Large intestine (tissue), 3 donors: ENCODE data around the gene GID8. TPM values are rescaled to one million over a fixed set of nuclear protein-coding genes. Genes with fewer than 3 reads are reported as not detected.

ENCODE experiments used
- DNase-seq, 2 donors: peaks; one replicate each; pipeline versions ENCODE4 v3.0.0 to v3.0.0-alpha.2; 2013
- H3K27ac ChIP-seq: one replicate; pipeline ENCODE4 v1.5.1; 2013; ENCODE audit warnings: low read length
- H3K27me3 ChIP-seq: 2 replicates; pipeline ENCODE4 v1.6.1; 2013; ENCODE audit warnings: low read length; ENCODE audit not compliant: control insufficient read depth, insufficient read depth
- H3K36me3 ChIP-seq: 2 replicates; pipeline ENCODE4 v1.6.1; 2013; ENCODE audit warnings: low read length; ENCODE audit not compliant: control insufficient read depth, insufficient read depth
- H3K4me1 ChIP-seq: one replicate; pipeline ENCODE4 v1.6.1; 2013; ENCODE audit warnings: low read length; ENCODE audit not compliant: control insufficient read depth, insufficient read depth
- H3K4me3 ChIP-seq: one replicate; pipeline ENCODE4 v1.5.1; 2013; ENCODE audit warnings: low read length
- H3K9me3 ChIP-seq: one replicate; pipeline ENCODE4 v1.6.1; 2013; ENCODE audit warnings: mild to moderate bottlenecking, low read depth, low read length, moderate library complexity; ENCODE audit not compliant: control insufficient read depth
- WGBS: methylation state at CpG from one replicate; pipeline ENCODE4 v1.1.5; 2013; ENCODE audit warnings: low lambda C conversion rate; ENCODE audit not compliant: insufficient coverage; 5-methylcytosine and 5-hydroxymethylcytosine counted together
- polyA plus RNA-seq: library from polyadenylated mRNA; unstranded; fragments of 120-200 nt; gene quantifications from one replicate; pipeline ENCODE4 v1.2.1, GENCODE V29; 2013

The GID8 gene
- polyA plus RNA-seq, 1 donor, result 32.2 TPM

- Histone ChIP-seq H3K4me1 (peaks cover 2% of the 10 kb centered on the region), H3K4me3 (no peak overlapping the region), H3K36me3 (peaks cover 76% of the 10 kb centered on the region), H3K27ac (no peak overlapping the region), H3K9me3 (no peaks in the 10 kb centered on the region), H3K27me3 (no peaks in the 10 kb centered on the region)
- DNase-seq, result no peak
- 100% methylated on average over 2 of the region's 10 CpGs for WGBS
Observed at GRCh38 chr20:62944746-62945145, 6.8 kb downstream of the GID8 start.

GRCh38 chr20:62945771-62946339, 7.9 kb downstream of the GID8 start:
- H3K36me3 ChIP-seq, result peaks cover 84% of the 10 kb centered on the region
- DNase-seq, result no peak
- WGBS, result no CpG with 5 or more reads among the region's 25 CpGs
- H3K9me3 ChIP-seq, result no peaks in the 10 kb centered on the region
- H3K27me3 ChIP-seq, result no peaks in the 10 kb centered on the region
- H3K4me3 ChIP-seq, result no peak overlapping the region
- no peak overlapping the region for H3K27ac ChIP-seq
- no peaks in the 10 kb centered on the region for H3K4me1 ChIP-seq

GRCh38 chr20:62946918-62947317, 9.0 kb downstream of the GID8 start:
- H3K4me1 ChIP-seq, result peaks cover 2% of the 10 kb centered on the region
- no peaks in the 10 kb centered on the region for H3K9me3 ChIP-seq
- H3K4me3 ChIP-seq, result no peak overlapping the region
- 50% methylated on average over 2 of the region's 10 CpGs for WGBS
- DNase-seq, result no peak
- H3K27me3 ChIP-seq, result no peaks in the 10 kb centered on the region
- H3K36me3 ChIP-seq, result peaks cover 84% of the 10 kb centered on the region
- H3K27ac ChIP-seq, result no peak overlapping the region

DNA sequence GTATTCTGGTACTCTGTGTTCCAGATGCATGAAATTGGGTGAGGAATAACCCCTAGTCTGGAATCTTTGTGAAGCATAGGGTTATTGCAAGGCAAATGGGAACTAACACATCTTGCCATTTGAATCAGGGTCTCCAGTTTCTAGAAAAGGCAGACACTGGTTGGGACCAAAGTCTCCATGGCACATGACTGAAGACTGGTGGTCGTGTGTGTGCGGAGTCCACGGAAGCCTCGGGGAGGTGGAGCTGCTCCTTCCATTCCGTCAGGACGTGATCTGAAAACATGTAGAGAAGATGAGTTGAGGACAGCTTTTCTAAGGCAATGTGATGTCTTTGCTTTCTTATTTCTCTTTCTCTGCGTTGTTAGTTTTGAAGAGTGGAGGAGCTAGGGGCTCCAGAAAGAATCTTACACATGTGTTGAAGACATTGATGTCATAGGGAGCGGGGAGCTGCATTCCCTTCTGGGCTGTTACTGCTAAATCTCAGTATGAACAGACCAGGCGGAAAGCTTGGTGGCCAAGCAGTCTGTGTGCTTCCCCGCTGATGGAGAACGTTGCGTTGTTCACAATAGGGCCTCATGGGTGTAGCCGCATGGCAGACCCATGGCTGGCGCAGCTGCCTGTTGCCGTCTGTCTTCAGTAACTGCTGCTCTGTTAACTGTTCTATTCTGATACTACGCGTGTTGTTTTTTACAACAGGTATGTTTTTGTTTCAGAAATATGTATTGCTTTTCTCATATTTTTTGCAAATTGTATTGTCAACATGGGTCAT, 9.8 kb downstream of the GID8 start:
- H3K9me3 ChIP-seq, result no peaks in the 10 kb centered on the region
- H3K4me3 ChIP-seq, result no peak overlapping the region
- no peaks in the 10 kb centered on the region for H3K27me3 ChIP-seq
- H3K4me1 ChIP-seq, result peaks cover 7% of the 10 kb centered on the region
- WGBS, result 100% methylated on average over 1 of the region's 17 CpGs
- peaks cover 78% of the 10 kb centered on the region for H3K36me3 ChIP-seq
- DNase-seq, result no peak
- H3K27ac ChIP-seq, result no peak overlapping the region

DNA sequence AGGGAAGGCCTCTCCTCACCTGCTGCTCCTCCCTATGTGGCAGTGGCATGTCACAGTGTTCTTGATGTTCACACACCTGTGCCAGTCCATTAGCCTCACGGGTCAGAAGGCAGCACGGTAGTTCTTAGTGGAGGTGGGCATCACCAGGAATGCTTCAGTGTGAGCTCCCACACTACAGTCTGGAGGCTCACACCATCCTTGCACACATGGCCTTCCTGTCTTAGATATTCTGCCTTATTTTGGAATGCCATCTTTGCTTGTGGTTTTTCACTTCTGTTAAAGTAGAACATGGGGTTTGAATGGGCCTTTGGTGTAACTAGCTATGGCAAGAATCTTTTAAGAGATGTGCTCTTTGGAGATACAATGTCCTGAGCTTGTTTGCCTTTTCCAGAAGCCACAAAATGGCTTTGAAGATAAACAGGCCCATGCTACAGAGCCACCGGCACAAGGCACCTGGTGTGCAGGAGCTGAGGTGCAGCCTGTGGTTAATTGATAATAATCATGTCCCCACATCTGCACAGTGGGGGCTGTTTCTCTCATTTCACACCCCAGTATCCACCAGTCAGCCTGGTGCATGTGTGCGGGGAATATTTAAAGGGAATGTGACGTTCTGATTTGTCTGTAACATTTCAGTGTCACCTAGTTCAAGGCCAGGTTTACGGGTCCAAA, 11.3 kb downstream of the GID8 start:
- DNase-seq, result no peak

DNA sequence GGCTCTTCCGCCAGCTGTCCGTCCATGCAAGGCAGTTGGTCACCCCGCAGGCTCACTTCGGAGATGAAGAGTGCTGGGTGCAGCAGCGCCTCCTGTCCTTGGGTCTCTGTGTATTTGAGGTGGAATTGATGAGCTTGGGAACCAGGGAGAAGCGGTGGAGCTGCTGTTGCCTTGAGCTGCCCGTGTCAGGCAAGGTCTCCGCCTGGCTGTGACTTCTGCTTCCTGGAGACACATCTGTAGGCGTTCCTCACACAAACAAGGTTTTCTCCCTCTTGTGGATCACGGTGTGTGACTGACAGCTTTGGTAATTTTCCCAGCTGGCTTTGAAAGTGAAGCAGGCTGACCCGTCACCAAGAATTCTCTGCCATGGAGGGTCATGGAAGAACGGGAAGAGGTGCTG, 12.0 kb downstream of the GID8 start:
- no CpG with 5 or more reads among the region's 12 CpGs for WGBS
- H3K27me3 ChIP-seq, result no peaks in the 10 kb centered on the region
- H3K4me1 ChIP-seq, result peaks cover 29% of the 10 kb centered on the region
- no peak for DNase-seq
- peaks cover 55% of the 10 kb centered on the region for H3K36me3 ChIP-seq
- no peak overlapping the region for H3K4me3 ChIP-seq
- no peaks in the 10 kb centered on the region for H3K9me3 ChIP-seq
- no peak overlapping the region for H3K27ac ChIP-seq

More for the DNA sequence above, 11.3 kb downstream of the GID8 start:
- peaks cover 62% of the 10 kb centered on the region for H3K36me3 ChIP-seq
- no CpG with 5 or more reads among the region's 6 CpGs for WGBS
- H3K27ac ChIP-seq, result no peak overlapping the region
- no peak overlapping the region for H3K4me3 ChIP-seq
- H3K9me3 ChIP-seq, result no peaks in the 10 kb centered on the region
- H3K27me3 ChIP-seq, result no peaks in the 10 kb centered on the region
- H3K4me1 ChIP-seq, result peaks cover 22% of the 10 kb centered on the region

- Histone ChIP-seq H3K36me3 (peaks cover 47% of the 10 kb centered on the region), H3K4me1 (peaks cover 35% of the 10 kb centered on the region), H3K27me3 (no peaks in the 10 kb centered on the region), H3K9me3 (no peaks in the 10 kb centered on the region), H3K4me3 (no peak overlapping the region), H3K27ac (no peak overlapping the region)
- no CpG with 5 or more reads among the region's 8 CpGs for WGBS
- no peak for DNase-seq
Observed at GRCh38 chr20:62950741-62951140, 12.8 kb downstream of the GID8 start.

- DNase-seq, result no peak
- Histone ChIP-seq H3K27ac (no peak overlapping the region), H3K4me3 (no peak overlapping the region), H3K27me3 (no peaks in the 10 kb centered on the region), H3K4me1 (peaks cover 38% of the 10 kb centered on the region), H3K9me3 (no peaks in the 10 kb centered on the region), H3K36me3 (peaks cover 42% of the 10 kb centered on the region)
- WGBS, result no CpG with 5 or more reads among the region's 11 CpGs
Observed at GRCh38 chr20:62951143-62951895, 13.4 kb downstream of the GID8 start.

GRCh38 chr20:62951896-62952372, 14.0 kb downstream of the GID8 start:
- H3K9me3 ChIP-seq, result no peaks in the 10 kb centered on the region

GRCh38 chr20:62952373-62952967, 14.5 kb downstream of the GID8 start, which contains the start of gene SLC17A9:
SLC17A9 (plus strand) TSS chr20:62952709; CDS start chr20:62952831, 122 bp downstream.
- no CpG with 5 or more reads among the region's 37 CpGs for WGBS
- Histone ChIP-seq H3K27me3 (no peaks in the 10 kb centered on the region), H3K27ac (peak within 1 kb of the TSS; percentile 79), H3K9me3 (no peaks in the 10 kb centered on the region), H3K36me3 (peaks cover 32% of the 10 kb centered on the region), H3K4me1 (peaks cover 38% of the 10 kb centered on the region), H3K4me3 (peak within 1 kb of the TSS; percentile 31)
- peak; percentile 81 to 88 for DNase-seq

More at GRCh38 chr20:62951896-62952372, 14.0 kb downstream of the GID8 start:
- Histone ChIP-seq H3K4me1 (peaks cover 38% of the 10 kb centered on the region), H3K27ac (no peak overlapping the region), H3K4me3 (peak overlapping the region; percentile 31), H3K27me3 (no peaks in the 10 kb centered on the region), H3K36me3 (peaks cover 35% of the 10 kb centered on the region)
- no peak for DNase-seq
- no CpG with 5 or more reads among the region's 8 CpGs for WGBS
